ENCODE data around the gene MLLT10. TPM values are rescaled to one million over a fixed set of nuclear protein-coding genes. Genes with fewer than 3 reads are reported as not detected.

The MLLT10 gene
- total RNA-seq, 1 donor = 36.1 TPM

DNA sequence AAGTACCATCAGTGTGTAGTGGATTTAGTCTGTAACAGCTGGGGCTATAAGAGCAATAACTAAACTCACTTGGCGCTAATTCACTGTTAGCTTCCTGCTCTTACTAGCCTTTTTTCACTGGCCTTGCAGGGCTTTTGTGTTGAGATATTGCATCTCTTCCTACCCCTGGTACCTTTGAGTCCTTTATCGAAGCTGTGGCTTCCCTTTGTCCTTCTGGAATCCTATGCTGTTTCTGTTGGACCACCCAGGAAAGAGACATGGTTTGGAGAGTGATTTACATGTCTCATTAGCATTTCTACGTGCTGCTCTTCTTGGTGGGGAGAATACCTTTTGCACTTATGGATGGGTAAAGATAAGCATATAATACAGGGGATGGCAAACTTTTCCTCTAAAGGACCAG lies 103.8 kb downstream of the MLLT10 start:
- TF ChIP-seq, protein P1, sequence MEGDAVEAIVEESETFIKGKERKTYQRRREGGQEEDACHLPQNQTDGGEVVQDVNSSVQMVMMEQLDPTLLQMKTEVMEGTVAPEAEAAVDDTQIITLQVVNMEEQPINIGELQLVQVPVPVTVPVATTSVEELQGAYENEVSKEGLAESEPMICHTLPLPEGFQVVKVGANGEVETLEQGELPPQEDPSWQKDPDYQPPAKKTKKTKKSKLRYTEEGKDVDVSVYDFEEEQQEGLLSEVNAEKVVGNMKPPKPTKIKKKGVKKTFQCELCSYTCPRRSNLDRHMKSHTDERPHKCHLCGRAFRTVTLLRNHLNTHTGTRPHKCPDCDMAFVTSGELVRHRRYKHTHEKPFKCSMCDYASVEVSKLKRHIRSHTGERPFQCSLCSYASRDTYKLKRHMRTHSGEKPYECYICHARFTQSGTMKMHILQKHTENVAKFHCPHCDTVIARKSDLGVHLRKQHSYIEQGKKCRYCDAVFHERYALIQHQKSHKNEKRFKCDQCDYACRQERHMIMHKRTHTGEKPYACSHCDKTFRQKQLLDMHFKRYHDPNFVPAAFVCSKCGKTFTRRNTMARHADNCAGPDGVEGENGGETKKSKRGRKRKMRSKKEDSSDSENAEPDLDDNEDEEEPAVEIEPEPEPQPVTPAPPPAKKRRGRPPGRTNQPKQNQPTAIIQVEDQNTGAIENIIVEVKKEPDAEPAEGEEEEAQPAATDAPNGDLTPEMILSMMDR (IDR thresholded peaks at IDR 0.05; ENCODE audit: insufficient read depth, low read length) = no peak
- no peak for DNase-seq (ENCODE audit: low read depth)
- no peak overlapping the region for H3K4me3 ChIP-seq (ENCODE audit: low read depth, low read length)

DNA sequence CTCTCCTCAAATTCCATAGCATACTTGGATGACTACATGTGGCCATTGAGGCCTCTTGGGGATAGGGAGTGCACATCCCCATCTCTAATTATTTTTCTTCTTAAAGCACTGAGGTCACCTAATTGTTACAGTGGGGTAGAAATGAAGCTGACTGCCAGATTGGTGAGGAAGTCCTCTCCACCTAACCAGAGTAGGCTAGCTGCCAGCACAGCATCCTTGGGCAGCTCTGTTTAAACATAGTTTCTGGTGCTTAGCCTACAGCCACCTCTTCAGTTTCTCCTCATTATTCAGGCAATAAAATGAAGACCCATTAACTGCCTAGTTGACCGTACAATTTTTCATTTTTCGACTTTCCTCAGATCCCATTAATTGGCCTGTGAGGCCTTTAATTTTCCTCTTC lies 104.6 kb downstream of the MLLT10 start:
- no peak for DNase-seq (ENCODE audit: low read depth)
- TF ChIP-seq, protein P1 (IDR thresholded peaks at IDR 0.05; ENCODE audit: insufficient read depth, low read length) = no peak
- no peak overlapping the region for H3K4me3 ChIP-seq (ENCODE audit: low read depth, low read length)

DNA sequence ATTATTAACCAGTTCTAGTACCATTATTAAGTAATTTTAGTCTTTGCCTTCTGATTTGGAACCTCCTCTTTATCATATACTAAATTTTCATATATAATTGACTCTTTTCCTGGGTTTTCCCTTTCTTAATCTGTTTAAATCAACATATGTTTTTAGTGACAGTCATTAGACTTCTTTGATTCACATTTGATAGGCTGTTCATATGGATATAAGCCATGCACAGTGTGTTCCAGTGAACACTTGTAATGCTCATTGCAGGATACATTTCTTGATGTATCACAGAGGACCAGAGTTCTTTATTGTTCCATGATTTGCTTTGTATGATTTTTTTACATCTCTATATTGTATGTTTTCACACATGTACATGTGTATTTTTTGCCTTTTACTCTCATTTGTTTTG lies 114.0 kb downstream of the MLLT10 start:
- no peak for DNase-seq (ENCODE audit: low read depth)
- no peak overlapping the region for H3K4me3 ChIP-seq (ENCODE audit: low read depth, low read length)
- TF ChIP-seq, protein P1 (IDR thresholded peaks at IDR 0.05; ENCODE audit: insufficient read depth, low read length) = no peak

DNA sequence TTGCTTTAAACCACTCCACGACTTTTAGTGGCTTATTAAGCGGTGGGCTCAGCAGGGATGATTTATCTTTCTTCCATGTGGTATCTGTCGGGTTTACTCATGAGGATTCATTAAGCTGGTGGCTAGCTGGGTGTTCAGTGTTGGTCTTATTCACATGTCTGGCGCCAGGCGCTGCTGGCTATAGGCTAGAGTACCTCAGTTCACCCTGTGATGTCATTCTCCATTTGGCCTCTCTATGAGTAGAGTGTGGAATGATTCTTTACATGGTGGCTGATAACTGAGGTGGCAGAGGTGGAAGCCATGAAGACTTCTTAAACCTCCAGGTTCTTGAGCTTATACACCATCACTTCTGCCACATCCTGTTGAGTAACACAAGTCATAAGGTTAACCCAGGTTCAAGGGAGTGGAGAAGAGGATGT lies 115.4 kb downstream of the MLLT10 start:
- no peak overlapping the region for H3K4me3 ChIP-seq (ENCODE audit: low read depth, low read length)
- no peak for DNase-seq (ENCODE audit: low read depth)
- TF ChIP-seq, protein P1 (IDR thresholded peaks at IDR 0.05; ENCODE audit: insufficient read depth, low read length) = no peak

DNA sequence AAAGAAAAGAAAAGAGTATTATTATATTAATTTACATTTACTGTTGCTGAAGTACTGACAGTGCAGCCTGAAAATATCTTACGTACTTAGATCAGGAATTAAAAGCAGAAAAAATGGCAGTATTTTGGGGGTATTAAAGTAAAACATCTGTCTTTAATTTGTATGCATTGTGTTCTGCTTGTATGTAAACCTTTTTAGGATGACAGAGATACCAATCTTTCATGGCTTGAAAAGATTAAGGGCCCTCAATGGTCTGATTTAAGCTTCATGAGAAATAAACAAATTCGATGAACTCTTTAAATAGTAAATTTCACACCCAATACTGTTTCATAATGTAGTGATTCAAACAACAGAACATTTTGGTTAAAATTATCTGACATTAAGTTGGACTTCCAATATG lies 116.3 kb downstream of the MLLT10 start:
- no peak overlapping the region for H3K4me3 ChIP-seq (ENCODE audit: low read depth, low read length)
- TF ChIP-seq, protein P1 (IDR thresholded peaks at IDR 0.05; ENCODE audit: insufficient read depth, low read length) = no peak
- DNase-seq (ENCODE audit: low read depth) = no peak

DNA sequence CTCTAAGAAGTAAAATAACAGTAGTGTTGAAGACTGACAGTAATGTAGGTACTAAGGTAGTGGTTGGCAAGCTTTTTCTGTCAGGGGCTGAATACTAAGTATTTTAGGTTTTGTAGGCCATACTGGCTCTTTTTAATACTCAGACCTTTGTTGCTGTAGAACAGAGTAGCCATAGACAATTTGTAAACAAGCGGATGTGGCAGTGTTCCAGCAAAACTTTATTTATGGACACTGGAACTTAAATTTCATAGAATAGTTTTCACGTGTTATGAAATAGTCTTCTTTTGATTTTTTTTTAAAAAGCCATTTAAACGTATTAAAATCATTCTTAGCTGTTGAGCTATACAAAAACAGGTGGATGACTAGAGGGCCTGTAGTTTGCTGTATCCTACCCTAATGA lies 121.2 kb downstream of the MLLT10 start:
- TF ChIP-seq, protein P1 (IDR thresholded peaks at IDR 0.05; ENCODE audit: insufficient read depth, low read length) = no peak
- no peak for DNase-seq (ENCODE audit: low read depth)
- H3K4me3 ChIP-seq (ENCODE audit: low read depth, low read length) = no peak overlapping the region

DNA sequence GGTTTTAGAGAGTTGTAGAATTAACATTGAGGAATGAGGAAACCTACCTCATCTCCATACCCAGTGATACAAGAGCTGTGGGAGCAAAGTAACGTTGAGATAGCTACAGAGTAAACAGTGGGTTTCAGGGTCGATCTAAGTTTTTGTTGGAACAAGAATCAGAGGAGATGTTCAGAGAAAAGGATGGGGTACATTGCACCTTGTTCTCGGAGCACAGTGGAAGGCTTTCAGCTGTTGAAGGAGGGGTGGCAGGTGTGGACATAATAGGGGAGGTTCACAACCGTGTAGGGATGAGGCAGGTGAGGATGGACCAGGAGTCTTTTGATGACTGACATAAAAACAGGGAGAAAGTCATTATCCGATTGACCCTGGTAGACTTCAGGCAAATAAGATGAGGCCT lies 121.7 kb downstream of the MLLT10 start:
- H3K4me3 ChIP-seq (ENCODE audit: low read depth, low read length) = no peak overlapping the region
- no peak for DNase-seq (ENCODE audit: low read depth)
- TF ChIP-seq, protein P1 (IDR thresholded peaks at IDR 0.05; ENCODE audit: insufficient read depth, low read length) = no peak
